GM18858 (cell line): ENCODE results near the gene SAMD9L.

Experiments used
- ATAC-seq: cut with Tn5 transposase; IDR thresholded peaks from one replicate; pipeline ENCODE4 v1.9.1; 2021; ENCODE audit not compliant: unreplicated experiment

The SAMD9L gene

GRCh38 chr7:93148144-93148543 is at the start of gene SAMD9L:
SAMD9L (minus strand) TSS chr7:93148385; CDS start chr7:93135971, 12,414 bp downstream.
- peak; percentile 72 for ATAC-seq

- ATAC-seq, result no peak
Observed at GRCh38 chr7:93196336-93196735, 48.2 kb upstream of the SAMD9L start.

GRCh38 chr7:93194386-93194785 is 46.2 kb upstream of the SAMD9L start:
- no peak for ATAC-seq

- no peak for ATAC-seq
Observed at GRCh38 chr7:93188870-93189634, 40.9 kb upstream of the SAMD9L start.

- no peak for ATAC-seq
Observed at GRCh38 chr7:93185303-93186027, 37.3 kb upstream of the SAMD9L start.

- ATAC-seq, result no peak
Observed at GRCh38 chr7:93179173-93179572, 31.0 kb upstream of the SAMD9L start.

- no peak for ATAC-seq
Observed at GRCh38 chr7:93178213-93178612, 30.0 kb upstream of the SAMD9L start.

- no peak for ATAC-seq
Observed at GRCh38 chr7:93176992-93177580, 28.9 kb upstream of the SAMD9L start.

GRCh38 chr7:93175219-93175618 is 27.0 kb upstream of the SAMD9L start:
- ATAC-seq, result no peak

GRCh38 chr7:93172683-93173082 is 24.5 kb upstream of the SAMD9L start:
- no peak for ATAC-seq

GRCh38 chr7:93171606-93172226 is 23.5 kb upstream of the SAMD9L start:
- no peak for ATAC-seq

- ATAC-seq, result peak; percentile 99
Observed at GRCh38 chr7:93165447-93165846, 17.3 kb upstream of the SAMD9L start.

- ATAC-seq, result no peak
Observed at GRCh38 chr7:93164766-93165165, 16.6 kb upstream of the SAMD9L start.

- no peak for ATAC-seq
Observed at GRCh38 chr7:93161181-93161762, 13.1 kb upstream of the SAMD9L start.

GRCh38 chr7:93160410-93160809 is 12.2 kb upstream of the SAMD9L start:
- ATAC-seq, result no peak

- ATAC-seq, result no peak
Observed at GRCh38 chr7:93159490-93159889, 11.3 kb upstream of the SAMD9L start.

- ATAC-seq, result no peak
Observed at GRCh38 chr7:93156884-93157283, 8.7 kb upstream of the SAMD9L start.

- ATAC-seq, result no peak
Observed at GRCh38 chr7:93150200-93150835, 2.1 kb upstream of the SAMD9L start.

- ATAC-seq, result no peak
Observed at GRCh38 chr7:93148727-93149126, 542 bp upstream of the SAMD9L start.

GRCh38 chr7:93147363-93147762 is 822 bp downstream of the SAMD9L start:
- ATAC-seq, result peak; percentile 79
